ENCODE measurements around the gene STK40.

Gene STK40

GRCh38 chr1:36320291-36320761 lies 65.4 kb downstream of the STK40 start:
- no peak for DNase-seq (ENCODE audit: low read depth in 2 of 2)

GRCh38 chr1:36309397-36309796 lies 76.3 kb downstream of the STK40 start:
- no peak for DNase-seq (ENCODE audit: low read depth in 2 of 2)

GRCh38 chr1:36307601-36308330 lies 78.0 kb downstream of the STK40 start:
- no peak for DNase-seq (ENCODE audit: low read depth in 2 of 2)

- DNase-seq (ENCODE audit: low read depth in 2 of 2): peak; percentile 83 to 90
Measured at GRCh38 chr1:36306902-36307456, 78.7 kb downstream of the STK40 start.

DNA sequence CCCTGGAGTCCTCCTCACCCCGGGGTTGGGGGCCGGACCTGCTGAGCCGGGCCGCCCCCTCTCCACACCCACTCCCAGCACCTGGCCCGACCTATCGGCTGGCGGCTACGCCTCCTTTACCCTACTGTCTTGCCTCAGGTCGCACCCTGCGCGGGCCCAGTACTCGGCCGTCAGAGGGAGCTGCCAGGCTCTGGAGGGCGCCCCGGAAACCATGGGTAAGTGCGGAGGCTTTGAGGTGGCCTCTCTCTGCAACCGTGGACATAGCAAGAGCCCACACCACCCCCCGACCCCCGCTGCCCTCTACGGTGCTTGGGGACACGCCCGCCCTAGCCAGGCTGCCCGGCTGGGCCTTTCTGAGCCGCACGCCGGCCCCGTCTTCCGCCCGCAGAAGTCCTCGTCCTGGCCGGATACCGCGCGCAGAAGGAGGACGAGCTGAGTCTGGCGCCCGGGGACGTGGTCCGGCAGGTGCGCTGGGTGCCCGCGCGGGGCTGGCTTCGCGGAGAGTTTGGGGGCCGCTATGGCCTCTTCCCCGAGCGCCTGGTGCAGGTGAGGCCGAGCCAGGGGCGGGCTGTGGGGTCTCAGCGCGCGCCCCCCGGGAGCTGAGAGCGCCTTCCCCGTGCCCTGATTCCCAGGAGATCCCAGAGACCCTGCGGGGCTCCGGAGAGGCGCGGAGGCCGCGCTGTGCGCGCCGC lies 79.4 kb downstream of the STK40 start, which contains the start of gene SH3D21:
Gene SH3D21 (plus strand): TSS at position 159 of the 692 bp plus-strand sequence. CDS start 53 bp downstream, at position 212.
- peak; percentile 15 to 42 for DNase-seq (ENCODE audit: low read depth in 2 of 2)

DNA sequence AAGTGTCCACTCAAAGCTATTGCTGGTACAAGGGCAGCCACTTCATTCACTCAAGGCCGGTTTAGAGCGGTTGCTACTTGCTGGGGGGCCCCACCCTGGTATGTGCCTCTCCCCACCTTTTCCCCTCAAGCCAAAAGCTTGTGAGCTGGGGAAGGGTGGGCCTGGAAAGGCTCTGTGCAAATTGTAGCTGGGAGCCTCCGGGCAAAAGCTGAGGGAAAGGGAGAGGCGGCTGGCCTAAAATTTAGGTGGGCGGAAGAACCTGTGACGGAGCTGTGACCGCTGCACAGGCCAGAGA lies 79.9 kb downstream of the STK40 start:
- no peak for DNase-seq (ENCODE audit: low read depth in 2 of 2)

GRCh38 chr1:36304970-36305914 lies 80.5 kb downstream of the STK40 start:
- DNase-seq (ENCODE audit: low read depth in 2 of 2): no peak

DNA sequence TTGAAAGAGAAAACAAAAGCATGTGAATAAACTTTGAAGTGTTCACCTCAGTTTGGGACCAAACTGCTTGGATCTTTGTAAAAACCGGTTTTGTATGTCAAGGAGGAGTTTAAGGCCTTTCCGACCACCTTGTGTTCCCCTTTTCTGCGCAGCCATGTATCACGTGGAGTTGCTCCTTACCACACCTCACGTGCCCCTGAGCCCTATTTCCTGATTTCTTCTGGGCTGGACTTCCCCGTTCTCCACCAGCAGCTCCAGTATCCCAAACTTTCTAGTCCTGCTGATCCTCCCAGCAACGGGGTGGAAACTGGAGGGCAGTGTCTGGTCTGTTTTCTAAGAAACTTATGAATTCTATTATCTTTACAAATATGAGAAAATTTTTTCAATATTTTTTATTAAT lies 81.2 kb downstream of the STK40 start:
- no peak for DNase-seq (ENCODE audit: low read depth in 2 of 2)

DNA sequence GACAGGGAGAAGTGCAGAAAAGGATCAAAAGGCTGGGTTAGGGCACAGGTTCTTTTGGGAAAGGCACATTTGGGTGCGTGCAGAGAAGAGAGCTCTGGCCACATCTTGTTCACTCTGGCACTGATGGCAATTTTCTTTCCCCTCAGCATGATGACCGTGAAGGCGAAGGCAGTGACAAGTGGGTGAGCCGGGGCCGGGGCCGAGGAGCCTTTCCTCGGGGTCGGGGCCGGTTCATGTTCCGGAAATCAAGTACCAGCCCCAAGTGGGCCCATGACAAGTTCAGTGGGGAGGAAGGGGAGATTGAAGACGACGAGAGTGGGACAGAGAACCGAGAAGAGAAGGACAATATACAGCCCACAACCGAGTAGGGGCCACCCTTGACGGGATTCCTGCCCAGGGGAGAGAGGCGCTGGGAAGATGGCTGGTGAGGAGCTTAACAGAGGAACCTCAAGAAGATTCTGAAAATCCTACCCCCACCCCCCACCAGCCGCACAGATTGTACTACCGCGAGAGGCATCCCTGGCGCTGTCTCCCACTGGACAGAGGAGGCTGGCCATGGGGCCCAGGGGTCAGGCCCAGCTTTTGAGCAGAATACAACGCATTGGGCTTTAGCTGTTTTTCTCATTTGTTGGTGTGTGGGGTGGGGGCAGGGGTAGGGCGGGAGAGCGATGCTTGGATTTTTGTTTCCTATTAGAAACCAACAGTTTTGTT lies 81.9 kb downstream of the STK40 start:
- DNase-seq (ENCODE audit: low read depth in 2 of 2): no peak

DNA sequence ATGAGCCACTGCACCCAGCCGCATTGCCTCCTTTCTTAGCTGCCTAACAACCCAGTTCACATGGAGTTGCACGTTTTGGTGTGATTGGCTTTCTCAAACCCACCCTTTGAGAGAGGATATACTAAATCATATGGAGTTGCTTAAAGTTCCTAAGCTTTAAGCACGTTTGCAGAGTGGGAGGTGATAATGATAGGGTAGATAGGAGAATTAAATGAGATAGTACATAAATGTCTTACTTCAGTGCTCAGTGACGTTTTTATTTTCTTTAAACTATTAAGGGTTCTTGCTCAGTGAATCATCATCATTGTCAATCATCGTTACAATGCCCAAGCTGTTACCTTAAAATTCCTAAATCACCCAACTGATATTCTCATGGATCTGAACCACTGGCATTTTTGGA lies 82.5 kb downstream of the STK40 start:
- DNase-seq (ENCODE audit: low read depth in 2 of 2): no peak

DNA sequence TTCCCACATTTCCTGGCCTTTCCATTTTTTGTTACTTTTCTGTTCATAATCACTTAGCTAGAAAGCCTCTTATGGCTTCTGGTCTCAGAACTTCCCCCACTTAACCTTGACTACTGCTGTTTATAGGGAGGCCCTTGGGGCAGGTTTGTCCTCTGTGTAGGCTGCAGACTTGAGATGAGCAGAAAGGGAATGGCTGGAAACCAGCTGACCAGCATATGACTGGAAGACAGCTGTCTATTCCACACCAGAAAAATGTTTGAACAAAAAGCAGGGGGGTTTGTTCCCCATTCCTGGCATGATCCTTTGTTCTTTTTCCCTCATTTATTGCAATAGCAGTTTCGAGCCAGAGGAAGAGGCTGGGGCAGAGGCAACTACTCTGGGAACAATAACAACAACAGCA lies 84.5 kb downstream of the STK40 start:
- DNase-seq (ENCODE audit: low read depth in 2 of 2): no peak

- no peak for DNase-seq (ENCODE audit: low read depth in 2 of 2)
Measured at GRCh38 chr1:36300526-36300925, 85.2 kb downstream of the STK40 start.

GRCh38 chr1:36298640-36299039 lies 87.1 kb downstream of the STK40 start:
- no peak for DNase-seq (ENCODE audit: low read depth in 2 of 2)

- DNase-seq (ENCODE audit: low read depth in 2 of 2): no peak
Measured at GRCh38 chr1:36297062-36297461, 88.7 kb downstream of the STK40 start.

GRCh38 chr1:36295390-36295789 lies 90.3 kb downstream of the STK40 start:
- DNase-seq (ENCODE audit: low read depth in 2 of 2): no peak

All from stimulated activated CD4-positive, alpha-beta T cell treated with anti-CD3 and anti-CD28 coated beads, Interleukin-1b, Interleukin-23, amount 100 ng/mL, for 4 hours (primary cell).